NOMO-1 (cell line): Measurements from ENCODE around the gene HELZ.

ENCODE experiments used
- DNase-seq, 2 experiments: peaks; one replicate each; lab custom pipeline; 2025; ENCODE audit not compliant: unreplicated experiment in 2 of 2; lab: John Stamatoyannopoulos, UW

HELZ gene

GRCh38 chr17:67038861-67039365 lies 206.1 kb downstream of the HELZ start:
- no peak for DNase-seq

- DNase-seq, result no peak
Measured at GRCh38 chr17:67035131-67036083, 209.6 kb downstream of the HELZ start.

- no peak for DNase-seq
Measured at GRCh38 chr17:67033613-67034012, 211.4 kb downstream of the HELZ start.

GRCh38 chr17:67032985-67033384 lies 212.0 kb downstream of the HELZ start:
- DNase-seq, result no peak

- no peak for DNase-seq
Measured at GRCh38 chr17:67032382-67032781, 212.6 kb downstream of the HELZ start.

DNA sequence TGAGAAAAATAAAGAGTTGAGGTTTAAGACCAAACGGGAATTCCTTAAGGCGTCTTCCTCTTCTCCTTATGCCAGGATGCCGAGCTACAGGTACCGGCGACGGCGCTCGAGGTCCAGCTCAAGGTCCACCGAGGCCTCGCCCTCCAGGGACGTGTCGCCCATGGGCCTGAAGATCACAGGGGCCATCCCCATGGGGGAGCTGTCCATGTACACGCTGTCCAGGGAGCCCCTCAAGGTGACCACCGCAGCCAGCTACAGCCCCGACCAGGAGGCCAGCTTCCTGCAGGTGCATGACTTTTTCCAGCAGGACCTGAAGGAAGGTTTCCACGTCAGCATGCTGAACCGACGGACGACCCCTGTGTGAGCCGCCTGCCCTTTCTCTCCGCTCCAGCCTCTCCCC lies 214.4 kb downstream of the HELZ start:
- no peak for DNase-seq

- DNase-seq, result no peak
Measured at GRCh38 chr17:67027031-67027628, 217.9 kb downstream of the HELZ start.

DNA sequence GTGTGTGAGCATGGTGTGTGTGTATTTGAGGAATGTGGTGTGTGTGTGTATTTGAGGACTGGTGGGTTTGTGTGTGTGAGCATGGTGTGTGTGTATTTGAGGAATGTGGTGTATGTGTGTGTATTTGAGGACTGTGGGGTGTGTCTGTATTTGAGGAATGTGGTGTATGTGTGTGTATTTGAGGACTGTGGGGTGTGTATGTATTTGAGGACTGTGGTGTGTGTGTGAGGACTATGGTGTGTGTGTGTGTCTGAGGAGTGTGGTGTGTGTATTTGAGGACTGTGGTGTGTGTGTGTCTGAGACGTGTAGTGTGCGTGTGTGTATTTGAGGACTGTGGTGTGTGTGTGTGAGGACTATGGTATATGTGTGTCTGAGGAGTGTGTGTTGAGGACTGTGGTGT lies 218.7 kb downstream of the HELZ start:
- DNase-seq, result no peak

DNA sequence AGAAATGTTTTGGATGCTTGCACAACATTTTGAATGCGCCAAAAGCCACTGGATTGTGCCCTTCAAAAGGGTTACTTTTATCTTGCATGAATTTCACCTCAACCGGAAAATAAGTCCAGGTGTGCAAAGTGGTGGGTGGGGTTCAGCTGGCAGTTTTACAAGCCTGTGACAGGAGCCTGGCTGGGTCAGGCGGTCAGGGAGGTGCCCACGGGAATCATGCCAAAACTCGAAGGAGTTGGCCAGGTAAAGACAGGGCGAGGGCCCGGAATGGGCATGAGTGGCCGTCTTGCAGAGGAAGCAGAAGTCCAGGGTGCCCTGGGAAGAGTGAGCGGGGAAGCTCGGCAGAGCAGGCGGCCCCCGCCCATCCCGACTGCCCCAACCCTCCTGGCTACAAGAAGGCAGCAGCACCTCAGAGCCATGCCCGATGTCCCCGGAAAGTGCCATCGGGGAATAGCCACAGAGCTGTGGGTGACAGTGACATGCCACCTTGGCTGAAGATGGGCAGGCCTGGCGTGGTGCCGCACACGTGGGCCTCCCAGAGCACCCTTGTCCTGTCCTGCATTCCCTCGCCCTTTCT lies 219.7 kb downstream of the HELZ start:
- DNase-seq, result no peak

DNA sequence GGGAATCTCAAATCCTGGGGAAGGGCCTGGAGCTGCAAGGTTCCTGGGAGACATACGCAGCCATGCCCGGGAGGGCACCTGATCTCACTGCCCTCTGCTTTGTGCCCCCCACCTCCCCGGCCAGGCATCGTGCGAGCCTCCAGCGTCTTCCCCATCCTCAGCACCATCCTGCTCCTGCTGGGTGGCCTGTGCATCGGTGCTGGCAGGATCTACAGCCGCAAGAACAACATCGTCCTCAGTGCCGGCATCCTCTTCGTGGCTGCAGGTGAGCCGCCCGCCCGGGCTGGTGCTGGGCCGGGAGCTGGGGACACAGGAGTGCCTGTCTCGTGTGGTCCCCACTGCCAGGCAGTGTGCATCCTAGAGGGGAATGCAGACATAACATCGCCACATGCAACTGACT lies 220.3 kb downstream of the HELZ start:
- no peak for DNase-seq

DNA sequence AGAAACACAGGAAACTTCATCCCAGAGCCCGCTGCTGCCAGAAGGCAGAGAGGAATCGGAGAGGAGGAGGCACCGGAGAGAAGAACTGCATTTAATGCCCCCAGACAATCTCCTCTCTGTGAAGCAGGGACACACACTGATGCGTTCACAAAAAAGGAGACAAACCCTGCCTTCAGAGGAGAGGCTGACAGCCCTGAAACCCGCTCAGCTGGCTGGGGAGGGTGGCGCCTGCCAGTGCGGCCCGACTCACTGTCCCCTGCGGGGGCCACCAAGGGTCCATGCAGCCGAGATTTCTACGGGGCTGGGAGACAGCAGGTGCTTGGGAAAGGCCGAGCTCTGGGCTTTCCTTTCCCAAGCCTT lies 222.6 kb downstream of the HELZ start:
- no peak for DNase-seq

DNA sequence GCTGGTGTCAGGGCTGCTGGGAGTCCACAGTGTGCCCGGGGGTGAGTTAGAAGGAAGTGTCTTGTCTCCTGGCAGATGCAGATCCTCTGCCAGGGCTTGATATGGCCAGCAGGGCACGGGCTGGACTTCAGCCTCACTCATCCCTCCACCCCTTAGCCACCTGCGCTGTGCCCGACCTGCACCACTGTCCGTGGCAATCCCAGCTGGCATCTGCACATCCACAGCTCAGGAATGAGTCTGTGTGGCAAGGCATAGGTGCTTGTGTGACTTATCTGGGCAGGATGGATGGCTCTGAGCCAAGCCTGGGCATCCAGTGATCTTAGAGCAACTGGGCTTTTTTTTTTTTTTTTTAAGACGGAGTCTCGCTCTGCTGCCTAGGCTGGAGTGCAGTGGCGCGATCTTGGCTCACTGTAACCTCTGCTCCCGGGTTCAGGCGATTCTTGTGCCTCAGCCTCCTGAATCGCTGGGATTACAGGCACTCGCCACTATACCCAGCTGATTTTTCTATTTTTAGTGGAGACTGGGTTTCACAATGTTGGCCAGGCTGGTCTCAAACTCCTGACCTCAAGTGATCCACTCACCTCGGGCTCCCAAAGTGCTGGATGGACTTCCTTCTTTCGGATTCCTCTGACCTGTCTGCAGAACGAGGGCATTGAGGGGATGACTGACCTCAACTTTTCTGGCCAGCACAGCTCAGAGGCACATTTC lies 223.1 kb downstream of the HELZ start:
- no peak for DNase-seq

- no peak for DNase-seq
Measured at GRCh38 chr17:67021196-67021595, 223.8 kb downstream of the HELZ start.
